HepG2 (cell line): ENCODE results near the gene DEPDC5. TPM values are rescaled to one million over a fixed set of nuclear protein-coding genes. Genes with fewer than 3 reads are reported as not detected.

Experiments
- ATAC-seq: fragments of 200-7000 bp; cut with Tn5 transposase; 3 replicates; pipeline ENCODE4 v1.9.1; 2020; ENCODE audit warnings: mild to moderate bottlenecking, moderate library complexity
- BruUV-seq: library from RNA; stranded (reverse); fragments of 400-500 nt; replicated peaks from 2 replicates; lab custom pipeline; 2021; lab: Mats Ljungman, UMichigan
- CTCF ChIA-PET: fragments of 300-600 bp; formaldehyde crosslinking; extraction: SDS; loops from one replicate; lab custom pipeline; 2021; ENCODE audit warnings: low total read pairs, inconsistent platforms, low intra/inter-chr PET ratio; lab: Yijun Ruan, JAX
- POLR2A ChIA-PET: fragments of 350-600 bp; sonication (Branson Sonifier 250); formaldehyde crosslinking; loops from one replicate; lab custom pipeline; 2020; ENCODE audit warnings: antibody characterized with exemption, inconsistent platforms; lab: Yijun Ruan, JAX
- DNase-seq: peaks from one replicate; pipeline ENCODE4 v3.0.0-alpha.2; 2015; ENCODE audit warnings: low spot score
- FAIRE-seq: peaks from 3 replicates; lab custom pipeline; 2011; peaks lifted over from hg19 to GRCh38; lab: Jason Lieb, UNC
- H2AFZ ChIP-seq: one replicate; pipeline ENCODE4 v1.6.1; 2011; ENCODE audit warnings: low read length, inconsistent platforms
- H3K27ac ChIP-seq: fragments of 300-600 bp; 3 replicates; pipeline ENCODE4 v1.8.0; 2011; ENCODE audit warnings: mixed run types, mild to moderate bottlenecking, mixed read lengths, low read length, inconsistent platforms; ENCODE audit not compliant: insufficient read depth; ENCODE audit errors: extremely low read length
- H3K27me3 ChIP-seq, 2 experiments: fragments of 200-600 bp in 1 of 2; 2 replicates in 1 of 2; 3 replicates in 1 of 2; pipeline versions ENCODE4 v1.6.0 to v1.8.0; 2011; ENCODE audit warnings: low read length in 2 of 2, mild to moderate bottlenecking in 2 of 2, moderate library complexity in 2 of 2, inconsistent platforms in 1 of 2; ENCODE audit not compliant: insufficient read depth in 2 of 2, control insufficient read depth in 1 of 2
- H3K36me3 ChIP-seq, 2 experiments: fragments of 200-600 bp in 1 of 2; replicated peaks in 1 of 2; 2 replicates in 1 of 2; 3 replicates in 1 of 2; pipeline versions ENCODE4 v1.5.1 to v1.8.0; 2011; ENCODE audit warnings: low read length in 2 of 2, inconsistent platforms in 1 of 2; ENCODE audit not compliant: insufficient read depth in 2 of 2, control insufficient read depth in 1 of 2
- H3K4me1 ChIP-seq: 2 replicates; pipeline ENCODE4 v1.5.1; 2012; ENCODE audit warnings: low read length, inconsistent platforms; ENCODE audit not compliant: insufficient read depth
- H3K4me2 ChIP-seq: 2 replicates; pipeline ENCODE4 v1.6.0; 2011; ENCODE audit warnings: low read depth, low read length, inconsistent platforms
- H3K4me3 ChIP-seq, 3 experiments: fragments of 200-600 bp in 1 of 3; sonication (generic), shearing (Covaris generic) in 1 of 3; replicated peaks in 1 of 3; 2 replicates each; pipeline ENCODE4 v1.5.1; 2011 to 2016; ENCODE audit warnings: low read length in 3 of 3, inconsistent platforms in 2 of 3, low read depth in 2 of 3, mild to moderate bottlenecking in 2 of 3, control low read depth in 1 of 3, mixed read lengths in 1 of 3; ENCODE audit not compliant: insufficient read depth in 1 of 3
- H3K79me2 ChIP-seq: one replicate; pipeline ENCODE4 v1.6.1; 2011; ENCODE audit warnings: low read length, inconsistent platforms; ENCODE audit not compliant: insufficient read depth
- H3K9ac ChIP-seq: 2 replicates; pipeline ENCODE4 v1.6.0; 2011; ENCODE audit warnings: mild to moderate bottlenecking, low read depth, low read length, inconsistent platforms; ENCODE audit not compliant: insufficient read depth
- H3K9me3 ChIP-seq: 2 replicates; pipeline ENCODE4 v1.5.1; 2012; ENCODE audit warnings: mild to moderate bottlenecking, low read length
- H4K20me1 ChIP-seq: 2 replicates; pipeline ENCODE4 v1.6.0; 2011; ENCODE audit warnings: inconsistent platforms, mild to moderate bottlenecking, low read length, moderate library complexity; ENCODE audit not compliant: insufficient read depth
- FOXC1 ChIP-seq: sonication (generic); formaldehyde crosslinking; IDR thresholded peaks from 2 replicates; pipeline ENCODE4 v1.8.0; 2022; ENCODE audit warnings: mild to moderate bottlenecking, missing genetic modification reagents, borderline replicate concordance
- FOXK2 ChIP-seq: fragments of 450-650 bp; IDR thresholded peaks from 2 replicates; pipeline ENCODE4 v1.6.1; 2016
- HNRNPL ChIP-seq: fragments of 200-400 bp; formaldehyde crosslinking; IDR thresholded peaks from 2 replicates; pipeline ENCODE4 v1.6.1; 2017; ENCODE audit warnings: mild to moderate bottlenecking, low read depth, low read length
- JDP2 ChIP-seq: sonication (generic); formaldehyde crosslinking; IDR thresholded peaks from 2 replicates; pipeline ENCODE4 v1.8.1; 2022; ENCODE audit warnings: missing genetic modification reagents, borderline replicate concordance
- ONECUT2 ChIP-seq: sonication (generic); formaldehyde crosslinking; IDR thresholded peaks from 2 replicates; pipeline ENCODE4 v1.4.0; 2020; ENCODE audit warnings: missing genetic modification reagents
- POLR2AphosphoS2 ChIP-seq: IDR thresholded peaks from 2 replicates; pipeline ENCODE4 v1.6.1; 2011; ENCODE audit warnings: low read depth, low read length, improper control_type of control experiment
- SUZ12 ChIP-seq: fragments of 150-350 bp; IDR thresholded peaks from 2 replicates; pipeline ENCODE4 v1.6.1; 2014; ENCODE audit warnings: low read depth, low read length
- TAF15 ChIP-seq: fragments of 200-400 bp; formaldehyde crosslinking; IDR thresholded peaks from one replicate; pipeline ENCODE4 v1.6.1; 2018; ENCODE audit warnings: mild to moderate bottlenecking, low read depth, low read length; ENCODE audit not compliant: poor library complexity, severe bottlenecking
- ZNF577 ChIP-seq: sonication (generic); formaldehyde crosslinking; IDR thresholded peaks from 2 replicates; pipeline ENCODE4 v1.4.0; 2020; ENCODE audit warnings: mild to moderate bottlenecking, low read depth, missing genetic modification reagents, borderline replicate concordance
- ZNF768 ChIP-seq: sonication (generic); formaldehyde crosslinking; IDR thresholded peaks from 2 replicates; pipeline ENCODE4 v1.4.0; 2020; ENCODE audit warnings: missing genetic modification reagents
- in situ Hi-C: cut with HindIII; loops from 2 replicates; pipeline ENCODE4 v1.10.0; 2017; ENCODE audit warnings: low pct_unique_long_range_greater_than_20kb; ENCODE audit not compliant: extremely low pct_ligation_motif_present
- intact Hi-C: fragments of 100-400 bp; cut with micrococcal nuclease; formaldehyde crosslinking; loops from one replicate; pipeline ENCODE4 v1.10.0; 2022; ENCODE audit not compliant: unreplicated experiment
- polyA plus RNA-seq, 8 experiments: library from polyadenylated mRNA; depleted of rRNA in 3 of 8; stranded (reverse) in 7 of 8; unstranded in 1 of 8; fragments of >200 nt; fragmentation: Illumina TruSeq in 4 of 8; extraction: Trizol in 4 of 8; gene quantifications; 2 replicates each; pipeline versions ENCODE4 v1.2.1 to v1.2.3, GENCODE V29; 2011 to 2016; ENCODE audit warnings: low read depth in 4 of 8, missing spikeins in 1 of 8, mixed read lengths in 1 of 8; ENCODE audit not compliant: insufficient read depth in 1 of 8
- total RNA-seq, 5 experiments: library from RNA; depleted of rRNA; stranded (reverse); fragments of >200 nt; fragmentation: Illumina TruSeq; extraction: Trizol; gene quantifications; 2 replicates each; pipeline ENCODE4 v1.2.3, GENCODE V29; 2016; ENCODE audit warnings: low read depth in 1 of 5
- TF ChIP-seq, protein P1 (sequence below): sonication (generic); formaldehyde crosslinking; IDR thresholded peaks from 2 replicates; pipeline ENCODE4 v1.8.0; 2022; ENCODE audit warnings: missing genetic modification reagents, mild to moderate bottlenecking, inconsistent platforms, borderline replicate concordance
- TF ChIP-seq, protein P2 (sequence below): sonication (generic); formaldehyde crosslinking; IDR thresholded peaks from 2 replicates; pipeline ENCODE4 v1.4.0; 2020; ENCODE audit warnings: low read depth, missing genetic modification reagents
- TF ChIP-seq, protein P3 (sequence below): sonication (generic); formaldehyde crosslinking; IDR thresholded peaks from 2 replicates; pipeline ENCODE4 v1.4.0; 2020; ENCODE audit warnings: mild to moderate bottlenecking, missing genetic modification reagents

Gene DEPDC5
- total and polyA plus RNA-seq, 2 of the 13 experiments (the other 11 are each of a cell fraction or from before 2014, with no cell fraction given) = 9.8 to 12.4 TPM

DNA sequence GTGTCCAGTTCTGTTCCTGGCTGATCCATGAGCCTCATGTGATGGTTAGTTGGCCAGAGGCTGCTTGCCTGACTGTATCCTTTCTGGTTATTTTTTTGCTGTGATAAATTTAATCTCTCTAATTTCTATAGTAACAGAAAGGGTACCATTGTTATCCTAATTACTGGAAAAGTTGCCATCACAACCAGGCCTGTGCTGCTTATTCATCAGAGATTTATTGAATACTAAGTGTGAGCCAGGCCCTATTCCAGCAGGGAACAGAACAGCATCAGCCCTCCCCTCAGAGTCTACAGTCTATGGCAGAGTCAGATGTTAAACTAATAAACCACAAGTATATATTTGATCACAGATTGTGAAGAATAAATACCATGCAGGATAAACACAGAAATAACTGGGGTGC lies 86.8 kb downstream of the DEPDC5 start:
- no TSS peak for BruUV-seq
- H3K4me2 ChIP-seq = no peak overlapping the region
- TF ChIP-seq TAF15 (no peak), FOXC1 (no peak), ONECUT2 (no peak), SUZ12 (no peak), FOXK2 (no peak), POLR2AphosphoS2 (no peak), HNRNPL (no peak), JDP2 (CRISPR knock-in tag) (no peak), ZNF577 (CRISPR knock-in tag) (no peak), ZNF768 (no peak)
- TF ChIP-seq, protein P1, sequence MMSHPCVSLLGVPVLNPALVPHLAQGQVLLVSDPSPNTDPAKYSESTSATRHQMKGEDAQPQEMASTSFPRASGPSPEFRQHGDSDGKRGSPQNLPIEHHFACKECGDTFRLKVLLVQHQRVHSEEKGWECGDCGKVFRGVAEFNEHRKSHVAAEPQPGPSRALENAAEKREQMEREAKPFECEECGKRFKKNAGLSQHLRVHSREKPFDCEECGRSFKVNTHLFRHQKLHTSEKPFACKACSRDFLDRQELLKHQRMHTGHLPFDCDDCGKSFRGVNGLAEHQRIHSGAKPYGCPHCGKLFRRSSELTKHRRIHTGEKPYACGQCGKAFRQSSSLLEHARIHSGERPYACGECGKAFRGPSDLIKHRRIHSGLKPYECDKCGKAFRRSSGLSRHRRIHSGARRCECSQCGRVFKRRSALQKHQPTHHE (CRISPR knock-in tag) = no peak
- TF ChIP-seq, protein P2, sequence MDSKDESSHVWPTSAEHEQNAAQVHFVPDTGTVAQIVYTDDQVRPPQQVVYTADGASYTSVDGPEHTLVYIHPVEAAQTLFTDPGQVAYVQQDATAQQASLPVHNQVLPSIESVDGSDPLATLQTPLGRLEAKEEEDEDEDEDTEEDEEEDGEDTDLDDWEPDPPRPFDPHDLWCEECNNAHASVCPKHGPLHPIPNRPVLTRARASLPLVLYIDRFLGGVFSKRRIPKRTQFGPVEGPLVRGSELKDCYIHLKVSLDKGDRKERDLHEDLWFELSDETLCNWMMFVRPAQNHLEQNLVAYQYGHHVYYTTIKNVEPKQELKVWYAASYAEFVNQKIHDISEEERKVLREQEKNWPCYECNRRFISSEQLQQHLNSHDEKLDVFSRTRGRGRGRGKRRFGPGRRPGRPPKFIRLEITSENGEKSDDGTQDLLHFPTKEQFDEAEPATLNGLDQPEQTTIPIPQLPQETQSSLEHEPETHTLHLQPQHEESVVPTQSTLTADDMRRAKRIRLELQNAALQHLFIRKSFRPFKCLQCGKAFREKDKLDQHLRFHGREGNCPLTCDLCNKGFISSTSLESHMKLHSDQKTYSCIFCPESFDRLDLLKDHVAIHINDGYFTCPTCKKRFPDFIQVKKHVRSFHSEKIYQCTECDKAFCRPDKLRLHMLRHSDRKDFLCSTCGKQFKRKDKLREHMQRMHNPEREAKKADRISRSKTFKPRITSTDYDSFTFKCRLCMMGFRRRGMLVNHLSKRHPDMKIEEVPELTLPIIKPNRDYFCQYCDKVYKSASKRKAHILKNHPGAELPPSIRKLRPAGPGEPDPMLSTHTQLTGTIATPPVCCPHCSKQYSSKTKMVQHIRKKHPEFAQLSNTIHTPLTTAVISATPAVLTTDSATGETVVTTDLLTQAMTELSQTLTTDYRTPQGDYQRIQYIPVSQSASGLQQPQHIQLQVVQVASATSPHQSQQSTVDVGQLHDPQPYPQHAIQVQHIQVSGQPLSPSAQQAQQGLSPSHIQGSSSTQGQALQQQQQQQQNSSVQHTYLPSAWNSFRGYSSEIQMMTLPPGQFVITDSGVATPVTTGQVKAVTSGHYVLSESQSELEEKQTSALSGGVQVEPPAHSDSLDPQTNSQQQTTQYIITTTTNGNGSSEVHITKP (CRISPR knock-in tag) = no peak
- TF ChIP-seq, protein P3, sequence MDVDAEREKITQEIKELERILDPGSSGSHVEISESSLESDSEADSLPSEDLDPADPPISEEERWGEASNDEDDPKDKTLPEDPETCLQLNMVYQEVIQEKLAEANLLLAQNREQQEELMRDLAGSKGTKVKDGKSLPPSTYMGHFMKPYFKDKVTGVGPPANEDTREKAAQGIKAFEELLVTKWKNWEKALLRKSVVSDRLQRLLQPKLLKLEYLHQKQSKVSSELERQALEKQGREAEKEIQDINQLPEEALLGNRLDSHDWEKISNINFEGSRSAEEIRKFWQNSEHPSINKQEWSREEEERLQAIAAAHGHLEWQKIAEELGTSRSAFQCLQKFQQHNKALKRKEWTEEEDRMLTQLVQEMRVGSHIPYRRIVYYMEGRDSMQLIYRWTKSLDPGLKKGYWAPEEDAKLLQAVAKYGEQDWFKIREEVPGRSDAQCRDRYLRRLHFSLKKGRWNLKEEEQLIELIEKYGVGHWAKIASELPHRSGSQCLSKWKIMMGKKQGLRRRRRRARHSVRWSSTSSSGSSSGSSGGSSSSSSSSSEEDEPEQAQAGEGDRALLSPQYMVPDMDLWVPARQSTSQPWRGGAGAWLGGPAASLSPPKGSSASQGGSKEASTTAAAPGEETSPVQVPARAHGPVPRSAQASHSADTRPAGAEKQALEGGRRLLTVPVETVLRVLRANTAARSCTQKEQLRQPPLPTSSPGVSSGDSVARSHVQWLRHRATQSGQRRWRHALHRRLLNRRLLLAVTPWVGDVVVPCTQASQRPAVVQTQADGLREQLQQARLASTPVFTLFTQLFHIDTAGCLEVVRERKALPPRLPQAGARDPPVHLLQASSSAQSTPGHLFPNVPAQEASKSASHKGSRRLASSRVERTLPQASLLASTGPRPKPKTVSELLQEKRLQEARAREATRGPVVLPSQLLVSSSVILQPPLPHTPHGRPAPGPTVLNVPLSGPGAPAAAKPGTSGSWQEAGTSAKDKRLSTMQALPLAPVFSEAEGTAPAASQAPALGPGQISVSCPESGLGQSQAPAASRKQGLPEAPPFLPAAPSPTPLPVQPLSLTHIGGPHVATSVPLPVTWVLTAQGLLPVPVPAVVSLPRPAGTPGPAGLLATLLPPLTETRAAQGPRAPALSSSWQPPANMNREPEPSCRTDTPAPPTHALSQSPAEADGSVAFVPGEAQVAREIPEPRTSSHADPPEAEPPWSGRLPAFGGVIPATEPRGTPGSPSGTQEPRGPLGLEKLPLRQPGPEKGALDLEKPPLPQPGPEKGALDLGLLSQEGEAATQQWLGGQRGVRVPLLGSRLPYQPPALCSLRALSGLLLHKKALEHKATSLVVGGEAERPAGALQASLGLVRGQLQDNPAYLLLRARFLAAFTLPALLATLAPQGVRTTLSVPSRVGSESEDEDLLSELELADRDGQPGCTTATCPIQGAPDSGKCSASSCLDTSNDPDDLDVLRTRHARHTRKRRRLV = no peak
- no peaks in the 10 kb centered on the region for H4K20me1 ChIP-seq
- no peak overlapping the region for H3K27ac ChIP-seq
- POLR2A ChIA-PET = no interaction called here
- H3K27me3 ChIP-seq = no peaks in the 10 kb centered on the region
- no peak overlapping the region for H3K4me3 ChIP-seq
- no peaks in the 10 kb centered on the region for H3K9me3 ChIP-seq
- no peak overlapping the region for H3K9ac ChIP-seq
- DNase-seq (no peak), ATAC-seq (no peak), FAIRE-seq (no peak)
- H3K4me1 ChIP-seq = no peaks in the 10 kb centered on the region
- CTCF ChIA-PET = no interaction called here
- in situ Hi-C loops (no loop called here), intact Hi-C loops (no loop called here)
- no peak overlapping the region for H2AFZ ChIP-seq
- no peaks in the 10 kb centered on the region for H3K79me2 ChIP-seq
- peaks cover 8 to 42% of the 10 kb centered on the region in 2 experiments; a peak in 4 of 5 replicates for H3K36me3 ChIP-seq
